ENCODE data around the gene RAB33B.
A peak's percentile ranks its signal among the peaks of the same experiment; 100 is the strongest.

RAB33B gene

DNA sequence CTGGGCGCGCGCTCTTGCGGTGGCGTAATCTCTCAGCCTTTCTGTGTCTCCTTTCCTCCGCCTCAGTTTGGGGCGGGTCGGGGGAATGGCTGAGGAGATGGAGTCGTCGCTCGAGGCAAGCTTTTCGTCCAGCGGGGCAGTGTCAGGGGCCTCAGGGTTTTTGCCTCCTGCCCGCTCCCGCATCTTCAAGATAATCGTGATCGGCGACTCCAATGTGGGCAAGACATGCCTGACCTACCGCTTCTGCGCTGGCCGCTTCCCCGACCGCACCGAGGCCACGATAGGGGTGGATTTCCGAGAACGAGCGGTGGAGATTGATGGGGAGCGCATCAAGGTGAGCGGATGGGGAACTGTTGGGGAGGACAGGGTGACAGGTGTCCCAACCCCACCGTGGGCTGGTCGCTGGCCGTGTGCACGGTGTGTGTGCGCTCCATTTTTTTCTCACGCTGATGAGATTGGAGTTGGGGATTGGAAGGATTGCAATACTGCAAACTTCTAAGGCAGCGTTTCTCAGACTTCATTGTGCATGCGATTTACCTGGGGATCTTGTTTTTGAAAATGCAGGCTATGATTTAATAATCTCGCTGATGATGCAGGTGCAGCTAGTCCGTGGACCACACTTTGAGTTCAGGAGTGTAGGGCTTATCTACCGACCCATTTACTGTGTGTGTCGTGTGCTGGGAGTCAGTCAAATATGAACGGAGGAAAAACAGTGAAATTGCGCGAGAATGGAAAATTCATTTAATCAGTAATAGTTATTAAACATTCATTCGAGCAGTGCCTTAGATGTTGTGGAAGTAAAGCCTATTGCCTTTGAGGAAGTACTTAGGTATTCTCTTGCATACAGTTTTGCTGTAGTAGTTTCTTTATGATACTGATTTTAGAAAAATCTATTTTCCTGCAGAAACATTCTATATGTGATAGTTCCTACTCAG lies at the start of gene RAB33B (continued):
- TF ChIP-seq, protein P1, sequence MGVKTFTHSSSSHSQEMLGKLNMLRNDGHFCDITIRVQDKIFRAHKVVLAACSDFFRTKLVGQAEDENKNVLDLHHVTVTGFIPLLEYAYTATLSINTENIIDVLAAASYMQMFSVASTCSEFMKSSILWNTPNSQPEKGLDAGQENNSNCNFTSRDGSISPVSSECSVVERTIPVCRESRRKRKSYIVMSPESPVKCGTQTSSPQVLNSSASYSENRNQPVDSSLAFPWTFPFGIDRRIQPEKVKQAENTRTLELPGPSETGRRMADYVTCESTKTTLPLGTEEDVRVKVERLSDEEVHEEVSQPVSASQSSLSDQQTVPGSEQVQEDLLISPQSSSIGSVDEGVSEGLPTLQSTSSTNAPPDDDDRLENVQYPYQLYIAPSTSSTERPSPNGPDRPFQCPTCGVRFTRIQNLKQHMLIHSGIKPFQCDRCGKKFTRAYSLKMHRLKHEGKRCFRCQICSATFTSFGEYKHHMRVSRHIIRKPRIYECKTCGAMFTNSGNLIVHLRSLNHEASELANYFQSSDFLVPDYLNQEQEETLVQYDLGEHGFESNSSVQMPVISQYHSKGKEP (tag by site-specific recombination; IDR thresholded peaks at IDR 0.05), result no peak
- TF ChIP-seq ZNF112 (tag by site-specific recombination; IDR thresholded peaks at IDR 0.05), result no peak
- no peak for TF ChIP-seq HOXC10 (CRISPR knock-in tag; IDR thresholded peaks at IDR 0.05)
- no peak for TF ChIP-seq ZNF416 (tag by site-specific recombination; IDR thresholded peaks at IDR 0.05)
- no peak for TF ChIP-seq CTCF (tag by site-specific recombination; IDR thresholded peaks at IDR 0.05)
- no peak for TF ChIP-seq ZNF488 (tag by site-specific recombination; IDR thresholded peaks at IDR 0.05)
- TF ChIP-seq FEZF1 (tag by site-specific recombination; IDR thresholded peaks at IDR 0.05), result no peak
- no peak for TF ChIP-seq ZNF558 (tag by site-specific recombination; IDR thresholded peaks at IDR 0.05)
- no peak for TF ChIP-seq BCL11A (tag by site-specific recombination; IDR thresholded peaks at IDR 0.05; ENCODE audit: low read depth)
- TF ChIP-seq GFI1B (tag by site-specific recombination; IDR thresholded peaks at IDR 0.05), result no peak
- no peak for TF ChIP-seq SP2 (tag by site-specific recombination; IDR thresholded peaks at IDR 0.05)
- TF ChIP-seq ZNF791 (tag by site-specific recombination; IDR thresholded peaks at IDR 0.05), result no peak
- TF ChIP-seq ZNF629 (tag by site-specific recombination; IDR thresholded peaks at IDR 0.05), result no peak
- TF ChIP-seq ZNF174 (tag by site-specific recombination; IDR thresholded peaks at IDR 0.05), result no peak
- peak; percentile 12; the same call in 1 of the 2 replicates for TF ChIP-seq YY1 (tag by site-specific recombination; IDR thresholded peaks at IDR 0.05)
- TF ChIP-seq ZBTB20 (tag by site-specific recombination; IDR thresholded peaks at IDR 0.05), result peak; percentile 7; the same call in 1 of the 2 replicates
- TF ChIP-seq ZSCAN23 (tag by site-specific recombination; IDR thresholded peaks at IDR 0.05), result no peak
- TF ChIP-seq ZNF146 (tag by site-specific recombination; IDR thresholded peaks at IDR 0.05), result no peak
- no peak for TF ChIP-seq YY2 (tag by site-specific recombination; IDR thresholded peaks at IDR 0.05)
- TF ChIP-seq PRDM1 (tag by site-specific recombination; IDR thresholded peaks at IDR 0.05), result no peak
- TF ChIP-seq WT1 (tag by site-specific recombination; IDR thresholded peaks at IDR 0.05), result peak; percentile 28; the same call in 1 of the 2 replicates
- no peak for TF ChIP-seq ZSCAN30 (tag by site-specific recombination; IDR thresholded peaks at IDR 0.05)
- no peak for TF ChIP-seq ZNF211 (tag by site-specific recombination; IDR thresholded peaks at IDR 0.05; ENCODE audit: low read depth)
- no peak for TF ChIP-seq HIC1 (tag by site-specific recombination; IDR thresholded peaks at IDR 0.05)
- no peak for TF ChIP-seq ZNF26 (tag by site-specific recombination; IDR thresholded peaks at IDR 0.05)
- no peak for TF ChIP-seq ZNF626 (tag by site-specific recombination; IDR thresholded peaks at IDR 0.05)
- no peak for TF ChIP-seq ZNF202 (tag by site-specific recombination; IDR thresholded peaks at IDR 0.05; ENCODE audit: borderline replicate concordance)
